Measurements from ENCODE around the gene PTPN21. TPM values are rescaled to one million over a fixed set of nuclear protein-coding genes. Genes with fewer than 3 reads are reported as not detected.

The PTPN21 gene
- total and polyA plus RNA-seq, 2 of the 13 experiments (the other 11 are each of a cell fraction or from before 2014, with no cell fraction given) = 2.0 to 3.7 TPM

- TF ChIP-seq ZNF331 (CRISPR knock-in tag; IDR thresholded peaks at IDR 0.05) = peak; percentile 73
- peak; percentile 53; the same call in 1 of the 2 replicates for TF ChIP-seq IRF2 (CRISPR knock-in tag; IDR thresholded peaks at IDR 0.05)
- no peak for TF ChIP-seq SETDB1 (CRISPR knock-in tag; IDR thresholded peaks at IDR 0.05; ENCODE audit: borderline replicate concordance)
- peak; percentile 74 for TF ChIP-seq SNAI1 (CRISPR knock-in tag; IDR thresholded peaks at IDR 0.05; ENCODE audit: borderline replicate concordance)
- TF ChIP-seq NPAS2 (CRISPR knock-in tag; IDR thresholded peaks at IDR 0.05; ENCODE audit: borderline replicate concordance) = no peak
- TF ChIP-seq ZC3H4 (CRISPR knock-in tag; IDR thresholded peaks at IDR 0.05; ENCODE audit: borderline replicate concordance) = 0 out of 2 replicates have a peak, but pooled peaks have one; percentile 54
- TF ChIP-seq ZKSCAN8 (CRISPR knock-in tag; IDR thresholded peaks at IDR 0.05; ENCODE audit: borderline replicate concordance) = no peak
- TF ChIP-seq RELA (CRISPR knock-in tag; IDR thresholded peaks at IDR 0.05) = peak; percentile 33; the same call in 1 of the 2 replicates
- no peak; the same call in 1 of the 2 replicates for TF ChIP-seq REXO4 (CRISPR knock-in tag; IDR thresholded peaks at IDR 0.05; ENCODE audit: borderline replicate concordance)
- no peak; the same call in none of the 2 replicates for TF ChIP-seq ZNF709 (CRISPR knock-in tag; IDR thresholded peaks at IDR 0.05)
- no peak for TF ChIP-seq ZNF451 (CRISPR knock-in tag; IDR thresholded peaks at IDR 0.05)
- TF ChIP-seq NFKB2 (CRISPR knock-in tag; IDR thresholded peaks at IDR 0.05; ENCODE audit: borderline replicate concordance) = peak; percentile 68; the same call in 1 of the 2 replicates
- no peak for TF ChIP-seq GABPA (IDR thresholded peaks at IDR 0.05; ENCODE audit: low read depth, low read length)
- no peak for TF ChIP-seq GABPA (CRISPR knock-in tag; IDR thresholded peaks at IDR 0.05; ENCODE audit: low read depth)
- TF ChIP-seq ZNF224 (CRISPR knock-in tag; IDR thresholded peaks at IDR 0.05) = peak; percentile 61; the same call in 1 of the 2 replicates
- TF ChIP-seq MEIS1 (CRISPR knock-in tag; IDR thresholded peaks at IDR 0.05; ENCODE audit: borderline replicate concordance) = peak; percentile 92
- peak; percentile 71; the same call in 1 of the 2 replicates for TF ChIP-seq ZNF20 (CRISPR knock-in tag; IDR thresholded peaks at IDR 0.05)
- no peak for TF ChIP-seq ZBTB20 (CRISPR knock-in tag; IDR thresholded peaks at IDR 0.05; ENCODE audit: borderline replicate concordance, low read depth)
- TF ChIP-seq HMGA1 (CRISPR knock-in tag; conservative IDR thresholded peaks at IDR 0.05) = no peak
- TF ChIP-seq ZBTB40 (IDR thresholded peaks at IDR 0.05) = no peak
- TF ChIP-seq ZBTB40 (CRISPR knock-in tag; IDR thresholded peaks at IDR 0.05) = peak; percentile 92
- TF ChIP-seq ZNF530 (CRISPR knock-in tag; IDR thresholded peaks at IDR 0.05; ENCODE audit: low read depth) = no peak
Observed at GRCh38 chr14:88562831-88563686, 8.3 kb upstream of the PTPN21 start, which contains the start of gene ZC3H14 (continued).
